SK-N-SH (cell line): ENCODE data around the gene SMAD5. TPM values are rescaled to one million over a fixed set of nuclear protein-coding genes. Genes with fewer than 3 reads are reported as not detected.

ENCODE experiments used
- CTCF ChIA-PET: fragments of 300-600, 350-600 bp; formaldehyde crosslinking; extraction: SDS; loops from one replicate; lab custom pipeline; 2021; lab: Yijun Ruan, JAX
- POLR2A ChIA-PET: fragments of 350-600 bp; sonication (Branson Sonifier 250); formaldehyde crosslinking; extraction: SDS; loops from one replicate; lab custom pipeline; 2020; ENCODE audit warnings: antibody characterized with exemption, inconsistent platforms; lab: Yijun Ruan, JAX
- DNase-seq: peaks from one replicate; pipeline ENCODE4 v3.0.0; 2012
- H2AFZ ChIP-seq: fragments of 200-600 bp; sonication (generic); 2 replicates; pipeline ENCODE4 v1.8.1; 2016; ENCODE audit warnings: antibody characterized with exemption, mild to moderate bottlenecking, low read depth
- H3F3A ChIP-seq: fragments of 200-600 bp; sonication (generic); replicated peaks from 2 replicates; pipeline ENCODE3; 2016; ENCODE audit warnings: antibody characterized with exemption, mild to moderate bottlenecking; ENCODE audit not compliant: insufficient read depth
- H3K27ac ChIP-seq, 2 experiments: fragments of 200-500 bp in 1 of 2; fragments of 200-600 bp in 1 of 2; sonication (Bioruptor generic) in 1 of 2; sonication (generic), shearing (Covaris generic) in 1 of 2; 2 replicates each; pipeline versions ENCODE4 v1.5.1 to v1.6.1; 2014 to 2016; ENCODE audit warnings: low read depth in 2 of 2, inconsistent platforms in 1 of 2, low read length in 1 of 2, mild to moderate bottlenecking in 1 of 2, mixed read lengths in 1 of 2
- H3K27me3 ChIP-seq: fragments of 200-600 bp; sonication (generic), shearing (Covaris generic); 2 replicates; pipeline ENCODE4 v1.6.1; 2016; ENCODE audit warnings: mixed run types; ENCODE audit not compliant: insufficient read depth
- H3K36me3 ChIP-seq, 2 experiments: fragments of 200-500 bp in 1 of 2; fragments of 200-600 bp in 1 of 2; sonication (Bioruptor generic) in 1 of 2; sonication (generic) in 1 of 2; replicated peaks in 1 of 2; 2 replicates each; pipeline versions ENCODE3 to v1.5.1; 2014 to 2016; ENCODE audit warnings: low read length in 1 of 2, mild to moderate bottlenecking in 1 of 2; ENCODE audit not compliant: insufficient read depth in 2 of 2, control insufficient read depth in 1 of 2
- H3K4me1 ChIP-seq, 2 experiments: fragments of 200-500 bp in 1 of 2; fragments of 200-600 bp in 1 of 2; sonication (Bioruptor generic) in 1 of 2; sonication (generic), shearing (Covaris generic) in 1 of 2; 2 replicates each; pipeline versions ENCODE4 v1.5.1 to v1.6.1; 2014 to 2016; ENCODE audit warnings: low read depth in 1 of 2, low read length in 1 of 2, mixed run types in 1 of 2; ENCODE audit not compliant: insufficient read depth in 2 of 2, control insufficient read depth in 1 of 2
- H3K4me2 ChIP-seq: fragments of 200-600 bp; sonication (generic), shearing (Covaris generic); 2 replicates; pipeline ENCODE4 v1.6.1; 2017; ENCODE audit warnings: mixed run types
- H3K4me3 ChIP-seq, 2 experiments: fragments of 200-500 bp in 1 of 2; fragments of 200-600 bp in 1 of 2; sonication (Bioruptor generic) in 1 of 2; sonication (generic), shearing (Covaris generic) in 1 of 2; 2 replicates each; pipeline versions ENCODE4 v1.5.1 to v1.8.1; 2014 to 2016; ENCODE audit warnings: low read depth in 2 of 2, inconsistent platforms in 1 of 2, low read length in 1 of 2, mild to moderate bottlenecking in 1 of 2, mixed read lengths in 1 of 2, moderate library complexity in 1 of 2
- H3K79me2 ChIP-seq: fragments of 200-600 bp; sonication (generic); 2 replicates; pipeline ENCODE4 v1.8.1; 2017; ENCODE audit warnings: mild to moderate bottlenecking; ENCODE audit not compliant: insufficient read depth
- H3K9ac ChIP-seq: fragments of 200-600 bp; sonication (generic); 2 replicates; pipeline ENCODE4 v1.6.1; 2017; ENCODE audit warnings: mixed run types
- H3K9me2 ChIP-seq: fragments of 200-600 bp; sonication (generic); 2 replicates; pipeline ENCODE4 v1.6.1; 2017; ENCODE audit warnings: mixed run types
- H3K9me3 ChIP-seq: fragments of 200-600 bp; sonication (generic); 2 replicates; pipeline ENCODE4 v1.6.1; 2017; ENCODE audit warnings: mixed run types, mild to moderate bottlenecking, moderate library complexity
- H4K20me1 ChIP-seq: fragments of 200-600 bp; sonication (generic); 2 replicates; pipeline ENCODE4 v1.6.1; 2017; ENCODE audit warnings: mild to moderate bottlenecking, mixed run types; ENCODE audit not compliant: insufficient read depth
- CHD2 ChIP-seq: fragments of 150-350 bp; IDR thresholded peaks from 2 replicates; pipeline ENCODE4 v1.6.1; 2018; ENCODE audit warnings: low read length; ENCODE audit not compliant: partially characterized antibody
- ELF1 ChIP-seq: IDR thresholded peaks from 2 replicates; pipeline ENCODE4 v1.4.0; 2012
- FOSL2 ChIP-seq: IDR thresholded peaks from 2 replicates; pipeline ENCODE4 v1.4.0; 2012; ENCODE audit warnings: low read depth, mild to moderate bottlenecking, moderate library complexity, borderline replicate concordance
- FOXM1 ChIP-seq: IDR thresholded peaks from 2 replicates; pipeline ENCODE4 v1.4.0; 2012; ENCODE audit warnings: low read depth, mild to moderate bottlenecking
- MAX ChIP-seq: IDR thresholded peaks from 2 replicates; pipeline ENCODE4 v1.4.0; 2012; ENCODE audit warnings: low read depth
- MEF2A ChIP-seq: IDR thresholded peaks from 2 replicates; pipeline ENCODE4 v1.4.0; 2012; ENCODE audit warnings: low read depth, borderline replicate concordance
- MXI1 ChIP-seq: IDR thresholded peaks from 2 replicates; pipeline ENCODE4 v1.6.1; 2012; ENCODE audit warnings: mild to moderate bottlenecking, low read depth, low read length, improper control_type of control experiment
- NFIC ChIP-seq: IDR thresholded peaks from 2 replicates; pipeline ENCODE4 v1.4.0; 2012; ENCODE audit warnings: borderline replicate concordance
- NRF1 ChIP-seq: IDR thresholded peaks from 2 replicates; pipeline ENCODE4 v1.6.1; 2012; ENCODE audit warnings: low read depth, mild to moderate bottlenecking, low read length
- PBX3 ChIP-seq: IDR thresholded peaks from 2 replicates; pipeline ENCODE4; 2012
- POLR2AphosphoS5 ChIP-seq: IDR thresholded peaks from 2 replicates; pipeline ENCODE4 v1.6.1; 2012; ENCODE audit warnings: low read depth, low read length
- RAD21 ChIP-seq: IDR thresholded peaks from 2 replicates; pipeline ENCODE4 v1.6.1; 2012; ENCODE audit warnings: mild to moderate bottlenecking, low read length
- RCOR1 ChIP-seq: fragments of 150-350 bp; IDR thresholded peaks from 2 replicates; pipeline ENCODE4 v1.6.1; 2017; ENCODE audit warnings: antibody characterized with exemption, low read length
- RXRA ChIP-seq: IDR thresholded peaks from 2 replicates; pipeline ENCODE4 v1.4.0; 2012; ENCODE audit warnings: low read depth, mild to moderate bottlenecking, borderline replicate concordance
- SMC3 ChIP-seq: IDR thresholded peaks from 2 replicates; pipeline ENCODE4 v1.6.1; 2012; ENCODE audit warnings: low read depth, low read length, improper control_type of control experiment
- TAF1 ChIP-seq: IDR thresholded peaks from 2 replicates; pipeline ENCODE4 v1.6.1; 2012; ENCODE audit warnings: low read depth, mild to moderate bottlenecking, low read length, moderate library complexity, borderline replicate concordance
- TCF12 ChIP-seq: IDR thresholded peaks from 2 replicates; pipeline ENCODE4 v1.4.0; 2012
- TEAD4 ChIP-seq: IDR thresholded peaks from 2 replicates; pipeline ENCODE4 v1.4.0; 2012; ENCODE audit warnings: mild to moderate bottlenecking, borderline replicate concordance; ENCODE audit not compliant: insufficient read depth
- USF2 ChIP-seq: fragments of 150-350 bp; IDR thresholded peaks from 2 replicates; pipeline ENCODE4 v1.6.1; 2017; ENCODE audit warnings: antibody characterized with exemption, low read length, low read depth, borderline replicate concordance
- YY1 ChIP-seq: IDR thresholded peaks from 2 replicates; pipeline ENCODE4 v1.4.0; 2012; ENCODE audit warnings: low read depth, mild to moderate bottlenecking
- WGBS: methylation state at CpG from one replicate; pipeline ENCODE4 v1.1.6; 2017; ENCODE audit warnings: low lambda C conversion rate; 5-methylcytosine and 5-hydroxymethylcytosine counted together
- polyA plus RNA-seq, 3 experiments: library from polyadenylated mRNA; depleted of rRNA; stranded (reverse); fragments of >200 nt; gene quantifications; 2 replicates each; pipeline ENCODE4 v1.2.3, GENCODE V29; 2012
- TF ChIP-seq, protein P1 (sequence below): IDR thresholded peaks from 2 replicates; pipeline ENCODE4 v1.4.0; 2012; ENCODE audit warnings: low read depth, borderline replicate concordance
- TF ChIP-seq, protein P2 (sequence below): IDR thresholded peaks from 2 replicates; pipeline ENCODE4 v1.6.1; 2012; ENCODE audit warnings: mild to moderate bottlenecking, low read depth, low read length, moderate library complexity
- TF ChIP-seq, protein P3 (sequence below): fragments of 150-350 bp; IDR thresholded peaks from 2 replicates; pipeline ENCODE4 v1.6.1; 2016; ENCODE audit warnings: mild to moderate bottlenecking, low read depth, low read length

SMAD5 gene
- polyA plus RNA-seq, 1 of the 3 experiments (the other 2 are of a cell fraction), result 26.9 TPM

DNA sequence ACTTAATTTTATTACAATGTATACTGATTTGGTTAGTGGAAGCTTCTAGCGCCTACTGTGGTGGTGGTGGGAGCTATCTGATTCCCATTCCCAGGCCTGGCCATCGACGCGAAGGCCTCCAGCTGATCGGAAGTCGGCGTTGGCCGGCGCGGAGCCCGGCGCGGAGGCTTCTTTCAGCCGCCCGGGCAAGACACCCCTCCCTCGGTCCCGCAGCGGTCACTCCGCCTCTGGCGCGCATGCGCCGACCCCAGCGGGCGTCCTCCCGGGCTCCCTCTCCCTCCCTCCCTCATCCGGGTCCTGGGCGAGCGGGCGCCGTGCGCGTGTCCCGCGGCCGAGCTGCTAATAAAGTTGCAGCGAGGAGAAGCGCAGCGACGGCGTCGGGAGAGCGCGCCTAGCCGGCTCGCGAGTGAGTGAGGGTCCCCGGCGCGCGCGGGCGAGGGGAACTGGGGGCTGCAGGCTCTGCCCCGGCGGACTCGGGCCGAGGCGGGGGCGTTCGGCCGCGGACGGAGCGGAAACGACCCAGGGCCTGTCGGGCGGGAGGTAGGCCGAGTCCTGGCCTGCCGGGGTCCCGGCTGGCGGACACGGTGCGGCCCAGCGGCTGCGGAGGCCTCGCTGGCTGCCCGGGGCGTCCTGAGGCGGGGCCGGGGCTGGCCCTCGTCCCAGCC, at the start of gene SMAD5 (continued):
- TF ChIP-seq MXI1 (peak; percentile 74; the same call in 1 of the 2 replicates), RCOR1 (0 out of 2 replicates have a peak, but pooled peaks have one; percentile 11), ELF1 (no peak), POLR2AphosphoS5 (peak; percentile 81), FOXM1 (no peak), NFIC (no peak), FOSL2 (no peak), MAX (peak; percentile 93), TCF12 (no peak)
- TF ChIP-seq, all 33 proteins: peak for 13

GRCh38 chr5:136084698-136085097, 47.9 kb upstream of the SMAD5 start:
- H3K9me3 ChIP-seq, result no peaks in the 10 kb centered on the region
- no peak for DNase-seq
- H3F3A ChIP-seq, result no peaks in the 10 kb centered on the region
- H3K4me3 ChIP-seq, result no peak overlapping the region
- no peaks in the 10 kb centered on the region; a peak in 1 of 4 replicates for H3K4me1 ChIP-seq
- 83% methylated on average over 1 of the region's 1 CpG for WGBS
- H3K36me3 ChIP-seq, result no peaks in the 10 kb centered on the region
- no peaks in the 10 kb centered on the region for H3K9me2 ChIP-seq
- no peak overlapping the region for H3K4me2 ChIP-seq
- H3K79me2 ChIP-seq, result no peaks in the 10 kb centered on the region
- no peak overlapping the region for H3K27ac ChIP-seq
- H3K27me3 ChIP-seq, result no peaks in the 10 kb centered on the region
- CTCF ChIA-PET, result interaction anchor here (0.9 to 9.7 kb wide), 8 partner anchors 10 to 152 kb away, joined by 3 to 73 read pairs (median 5); no protein-coding TSS in a partner anchor
- H4K20me1 ChIP-seq, result no peaks in the 10 kb centered on the region
- no peak overlapping the region for H3K9ac ChIP-seq
- POLR2A ChIA-PET, result no interaction called here
- TF ChIP-seq FOSL2 (no peak), MAX (no peak), MXI1 (no peak), TEAD4 (no peak), SMC3 (no peak), TAF1 (no peak), RXRA (no peak), RAD21 (no peak), MEF2A (no peak), NRF1 (no peak), FOXM1 (no peak), PBX3 (no peak), CHD2 (no peak), YY1 (no peak), TCF12 (no peak), USF2 (no peak)
- TF ChIP-seq, protein P1, sequence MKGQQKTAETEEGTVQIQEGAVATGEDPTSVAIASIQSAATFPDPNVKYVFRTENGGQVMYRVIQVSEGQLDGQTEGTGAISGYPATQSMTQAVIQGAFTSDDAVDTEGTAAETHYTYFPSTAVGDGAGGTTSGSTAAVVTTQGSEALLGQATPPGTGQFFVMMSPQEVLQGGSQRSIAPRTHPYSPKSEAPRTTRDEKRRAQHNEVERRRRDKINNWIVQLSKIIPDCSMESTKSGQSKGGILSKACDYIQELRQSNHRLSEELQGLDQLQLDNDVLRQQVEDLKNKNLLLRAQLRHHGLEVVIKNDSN, result no peak
- TF ChIP-seq, protein P2, sequence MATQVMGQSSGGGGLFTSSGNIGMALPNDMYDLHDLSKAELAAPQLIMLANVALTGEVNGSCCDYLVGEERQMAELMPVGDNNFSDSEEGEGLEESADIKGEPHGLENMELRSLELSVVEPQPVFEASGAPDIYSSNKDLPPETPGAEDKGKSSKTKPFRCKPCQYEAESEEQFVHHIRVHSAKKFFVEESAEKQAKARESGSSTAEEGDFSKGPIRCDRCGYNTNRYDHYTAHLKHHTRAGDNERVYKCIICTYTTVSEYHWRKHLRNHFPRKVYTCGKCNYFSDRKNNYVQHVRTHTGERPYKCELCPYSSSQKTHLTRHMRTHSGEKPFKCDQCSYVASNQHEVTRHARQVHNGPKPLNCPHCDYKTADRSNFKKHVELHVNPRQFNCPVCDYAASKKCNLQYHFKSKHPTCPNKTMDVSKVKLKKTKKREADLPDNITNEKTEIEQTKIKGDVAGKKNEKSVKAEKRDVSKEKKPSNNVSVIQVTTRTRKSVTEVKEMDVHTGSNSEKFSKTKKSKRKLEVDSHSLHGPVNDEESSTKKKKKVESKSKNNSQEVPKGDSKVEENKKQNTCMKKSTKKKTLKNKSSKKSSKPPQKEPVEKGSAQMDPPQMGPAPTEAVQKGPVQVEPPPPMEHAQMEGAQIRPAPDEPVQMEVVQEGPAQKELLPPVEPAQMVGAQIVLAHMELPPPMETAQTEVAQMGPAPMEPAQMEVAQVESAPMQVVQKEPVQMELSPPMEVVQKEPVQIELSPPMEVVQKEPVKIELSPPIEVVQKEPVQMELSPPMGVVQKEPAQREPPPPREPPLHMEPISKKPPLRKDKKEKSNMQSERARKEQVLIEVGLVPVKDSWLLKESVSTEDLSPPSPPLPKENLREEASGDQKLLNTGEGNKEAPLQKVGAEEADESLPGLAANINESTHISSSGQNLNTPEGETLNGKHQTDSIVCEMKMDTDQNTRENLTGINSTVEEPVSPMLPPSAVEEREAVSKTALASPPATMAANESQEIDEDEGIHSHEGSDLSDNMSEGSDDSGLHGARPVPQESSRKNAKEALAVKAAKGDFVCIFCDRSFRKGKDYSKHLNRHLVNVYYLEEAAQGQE, result no peak
- TF ChIP-seq, protein P3, sequence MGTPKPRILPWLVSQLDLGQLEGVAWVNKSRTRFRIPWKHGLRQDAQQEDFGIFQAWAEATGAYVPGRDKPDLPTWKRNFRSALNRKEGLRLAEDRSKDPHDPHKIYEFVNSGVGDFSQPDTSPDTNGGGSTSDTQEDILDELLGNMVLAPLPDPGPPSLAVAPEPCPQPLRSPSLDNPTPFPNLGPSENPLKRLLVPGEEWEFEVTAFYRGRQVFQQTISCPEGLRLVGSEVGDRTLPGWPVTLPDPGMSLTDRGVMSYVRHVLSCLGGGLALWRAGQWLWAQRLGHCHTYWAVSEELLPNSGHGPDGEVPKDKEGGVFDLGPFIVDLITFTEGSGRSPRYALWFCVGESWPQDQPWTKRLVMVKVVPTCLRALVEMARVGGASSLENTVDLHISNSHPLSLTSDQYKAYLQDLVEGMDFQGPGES, result no peak
- H2AFZ ChIP-seq, result no peak overlapping the region
